ENCODE data around the gene PTPRN2. TPM values are rescaled to one million over a fixed set of nuclear protein-coding genes. Genes with fewer than 3 reads are reported as not detected.

PTPRN2 gene
- polyA plus RNA-seq, 3 donors from 2014 or later: 1.9 to 3.7 (median 2.2) TPM

DNA sequence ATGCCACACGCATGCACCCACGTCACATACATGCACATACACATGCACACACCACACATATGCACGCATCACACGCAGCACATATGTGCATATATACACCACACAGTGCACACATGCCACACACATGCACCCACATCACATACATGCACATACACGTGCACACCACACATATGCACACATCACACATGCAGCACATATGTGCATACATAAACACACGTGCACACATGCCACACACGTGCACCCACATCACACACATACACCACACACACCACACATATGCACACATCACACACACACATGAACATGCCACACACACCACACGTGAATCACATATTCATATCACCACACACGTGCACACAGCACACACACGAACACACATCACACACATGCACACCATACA lies 338.8 kb downstream of the PTPRN2 start:
- no peaks in the 10 kb centered on the region for H3K36me3 Mint-ChIP-seq
- no peak overlapping the region for H3K4me3 Mint-ChIP-seq
- no peak for DNase-seq
- H3K27me3 Mint-ChIP-seq (ENCODE audit: low read depth in 3 of 3): peaks cover 0 to 4% (median 2%) of the 10 kb centered on the region in 3 donors
- H3K4me1 Mint-ChIP-seq: no peaks in the 10 kb centered on the region
- no peak overlapping the region for H3K27ac Mint-ChIP-seq
- peaks cover 0 to 11% (median 1%) of the 10 kb centered on the region in 6 donors for H3K9me3 Mint-ChIP-seq

DNA sequence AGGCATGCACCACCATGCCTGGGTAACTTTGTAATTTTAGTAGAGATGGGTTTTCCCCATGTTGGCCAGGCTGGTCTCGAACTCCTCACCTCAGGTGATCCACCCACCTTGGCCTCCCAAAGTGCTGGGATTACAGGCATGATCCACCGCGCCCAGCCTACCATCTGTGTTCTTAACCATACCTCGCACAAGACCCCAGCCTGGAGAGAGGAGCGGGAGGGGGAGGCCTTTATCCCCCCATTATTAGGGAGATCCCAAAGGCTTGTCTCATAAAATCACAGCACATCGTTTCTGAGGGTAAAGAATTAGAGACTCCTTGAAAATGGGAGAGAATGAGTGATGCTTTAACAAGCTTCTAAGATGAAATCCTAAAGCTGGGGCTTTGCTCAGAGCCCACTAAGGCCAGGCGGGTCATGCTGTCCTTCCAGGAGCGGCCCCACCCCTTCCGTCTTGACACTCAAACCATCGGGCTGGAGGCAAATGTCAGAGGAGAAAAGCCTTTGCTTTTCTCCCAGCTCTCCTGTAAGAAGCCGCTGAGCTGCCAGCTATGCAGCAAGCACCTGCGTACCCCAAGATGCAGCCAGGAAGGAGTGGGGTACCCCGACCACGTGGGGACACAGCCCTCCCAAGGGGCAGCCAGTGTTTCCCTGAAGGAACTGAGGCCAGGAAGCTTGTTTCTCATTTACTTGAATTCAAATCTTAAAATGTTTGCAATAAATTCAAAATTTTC lies 339.7 kb downstream of the PTPRN2 start:
- Mint-ChIP-seq H3K36me3 (no peaks in the 10 kb centered on the region), H3K27me3 (ENCODE audit: low read depth in 3 of 3) (peaks cover 0 to 4% (median 2%) of the 10 kb centered on the region in 3 donors), H3K4me1 (no peaks in the 10 kb centered on the region), H3K9me3 (peaks cover 0 to 11% (median 1%) of the 10 kb centered on the region in 6 donors), H3K27ac (no peak overlapping the region), H3K4me3 (no peak overlapping the region)
- DNase-seq: no peak

DNA sequence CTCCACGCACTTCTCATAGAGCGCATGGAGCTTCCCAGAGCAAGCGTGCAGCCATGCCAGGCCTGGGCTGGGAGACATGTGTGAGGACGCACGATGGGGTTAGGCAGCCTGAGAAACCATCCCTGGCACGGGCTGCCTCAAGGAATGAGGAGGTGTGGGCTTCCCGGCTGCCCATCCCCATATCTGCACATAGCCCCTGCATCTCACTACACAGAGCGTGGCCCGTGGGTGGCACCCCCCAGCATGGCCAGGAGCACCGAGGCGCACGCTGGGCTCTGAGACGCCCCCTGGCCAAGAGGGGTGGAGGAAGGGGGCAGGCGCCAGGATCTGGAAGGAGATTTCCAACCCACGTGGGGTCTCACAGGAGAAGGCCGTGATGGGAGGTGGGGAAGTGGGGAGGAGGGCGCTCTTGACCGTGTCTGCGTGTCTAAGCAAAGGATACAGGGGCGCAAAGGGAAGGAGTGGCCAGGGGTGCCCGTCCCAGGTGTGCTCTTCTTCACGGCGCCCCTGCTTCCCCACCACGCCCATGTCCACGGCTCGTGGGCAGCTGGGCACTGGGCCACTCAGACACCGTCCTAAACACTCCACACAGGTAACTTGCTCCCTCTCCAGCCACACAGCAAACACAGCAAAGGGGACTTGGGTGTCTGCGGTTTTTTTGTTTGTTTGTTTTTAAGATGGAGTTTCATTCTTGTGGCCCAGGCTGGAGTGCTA lies 340.5 kb downstream of the PTPRN2 start:
- peaks cover 0 to 10% (median 2%) of the 10 kb centered on the region in 6 donors for H3K9me3 Mint-ChIP-seq
- no peak for DNase-seq
- no peak overlapping the region for H3K27ac Mint-ChIP-seq
- H3K27me3 Mint-ChIP-seq (ENCODE audit: low read depth in 3 of 3): peaks cover 0 to 3% (median 2%) of the 10 kb centered on the region in 3 donors
- H3K4me3 Mint-ChIP-seq: no peak overlapping the region
- no peaks in the 10 kb centered on the region for H3K36me3 Mint-ChIP-seq
- H3K4me1 Mint-ChIP-seq: no peaks in the 10 kb centered on the region

DNA sequence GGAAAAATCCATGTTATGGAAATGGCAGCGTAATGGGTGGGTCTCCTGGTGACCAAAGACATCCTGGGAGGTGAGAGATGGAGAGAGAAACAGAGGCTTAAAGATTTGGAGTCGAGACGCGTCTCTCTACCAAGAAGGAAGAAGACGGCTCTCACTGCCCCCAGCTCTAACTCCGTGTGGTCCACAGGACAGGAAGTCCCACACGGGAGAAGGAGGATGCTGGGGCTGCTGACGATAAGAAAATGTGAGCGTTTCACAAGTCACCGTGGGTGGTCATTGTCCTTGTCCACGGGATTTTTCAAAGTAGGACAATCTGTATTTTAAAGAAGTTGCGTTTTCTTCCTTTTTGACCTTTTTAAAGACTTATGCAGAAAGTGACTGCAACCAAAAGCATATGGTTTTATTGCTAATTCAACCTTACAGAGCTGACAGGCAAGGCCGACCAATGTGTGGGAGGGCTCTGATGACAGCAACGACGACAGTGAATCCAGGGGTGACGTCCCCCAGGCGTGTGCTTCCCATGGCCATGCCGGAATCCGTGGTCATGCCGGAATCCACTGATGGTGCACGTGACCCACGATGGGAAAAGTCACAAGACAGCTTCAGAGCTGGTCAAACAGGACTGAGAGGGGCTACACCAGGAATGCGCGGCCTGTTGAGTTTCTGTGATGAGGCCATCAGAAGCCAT lies 341.2 kb downstream of the PTPRN2 start:
- Mint-ChIP-seq H3K9me3 (peaks cover 0 to 11% (median 2%) of the 10 kb centered on the region in 6 donors), H3K27me3 (ENCODE audit: low read depth in 3 of 3) (peaks cover 0 to 3% (median 2%) of the 10 kb centered on the region in 3 donors), H3K4me1 (no peaks in the 10 kb centered on the region), H3K36me3 (no peaks in the 10 kb centered on the region), H3K4me3 (no peak overlapping the region), H3K27ac (no peak overlapping the region)
- no peak for DNase-seq

DNA sequence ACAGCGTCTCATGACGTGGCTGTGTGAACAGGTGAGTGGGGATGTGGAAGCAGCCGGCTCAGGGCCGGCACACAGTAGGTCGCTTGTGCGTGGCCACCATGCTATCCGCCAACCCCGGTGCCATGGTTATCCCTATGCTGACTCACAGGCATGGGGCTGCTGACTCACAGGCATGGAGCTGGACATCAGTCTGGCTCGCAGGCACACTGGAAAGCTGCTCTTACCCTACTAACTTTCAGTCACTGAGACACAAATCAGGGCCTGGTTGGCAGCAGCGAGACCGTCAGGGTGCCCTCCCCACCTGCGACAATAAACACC lies 341.9 kb downstream of the PTPRN2 start:
- Mint-ChIP-seq H3K27ac (no peak overlapping the region), H3K9me3 (peaks cover 0 to 9% (median 2%) of the 10 kb centered on the region in 6 donors), H3K36me3 (no peaks in the 10 kb centered on the region), H3K4me1 (no peaks in the 10 kb centered on the region), H3K4me3 (no peak overlapping the region), H3K27me3 (ENCODE audit: low read depth in 3 of 3) (peaks cover 0 to 3% (median 2%) of the 10 kb centered on the region in 3 donors)
- DNase-seq: no peak

DNA sequence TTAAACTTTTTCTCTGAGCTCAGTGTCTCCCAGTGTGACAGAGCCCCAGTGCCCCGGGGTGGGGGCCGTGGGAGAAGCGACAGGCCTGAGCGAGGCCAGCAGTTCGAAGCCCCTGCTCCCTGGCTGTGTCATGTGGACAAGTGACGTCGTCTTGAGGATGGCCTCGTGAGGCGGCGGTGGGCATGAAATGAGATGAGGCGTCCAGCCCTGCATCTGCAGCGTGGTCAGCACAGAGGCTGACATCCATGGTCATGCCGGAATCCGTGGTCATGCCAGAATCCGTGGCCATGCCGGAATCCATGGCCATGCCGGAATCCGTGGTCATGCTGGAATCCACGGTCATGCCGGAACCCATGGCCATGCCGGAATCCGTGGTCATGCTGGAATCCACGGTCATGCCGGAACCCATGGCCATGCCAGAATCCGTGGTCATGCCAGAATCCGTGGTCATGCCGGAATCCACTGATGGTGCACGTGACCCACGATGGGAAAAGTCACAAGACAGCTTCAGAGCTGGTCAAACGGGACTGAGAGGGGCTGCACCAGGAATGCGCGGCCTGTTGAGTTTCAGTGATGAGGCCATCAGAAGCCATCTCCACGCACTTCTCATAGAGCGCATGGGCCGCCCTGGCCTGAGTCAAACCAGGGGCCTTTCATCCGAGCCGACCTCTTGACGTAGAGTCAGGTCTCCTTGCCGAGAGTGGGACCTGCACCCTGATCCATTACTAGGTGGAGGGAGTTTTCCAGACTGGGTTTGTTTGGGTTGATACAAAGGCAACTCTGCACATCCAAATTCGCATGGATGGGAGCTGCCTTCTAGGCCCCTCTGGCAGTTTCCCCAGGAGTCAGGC lies 342.5 kb downstream of the PTPRN2 start:
- H3K4me3 Mint-ChIP-seq: no peak overlapping the region
- no peak overlapping the region for H3K27ac Mint-ChIP-seq
- H3K36me3 Mint-ChIP-seq: no peaks in the 10 kb centered on the region

DNA sequence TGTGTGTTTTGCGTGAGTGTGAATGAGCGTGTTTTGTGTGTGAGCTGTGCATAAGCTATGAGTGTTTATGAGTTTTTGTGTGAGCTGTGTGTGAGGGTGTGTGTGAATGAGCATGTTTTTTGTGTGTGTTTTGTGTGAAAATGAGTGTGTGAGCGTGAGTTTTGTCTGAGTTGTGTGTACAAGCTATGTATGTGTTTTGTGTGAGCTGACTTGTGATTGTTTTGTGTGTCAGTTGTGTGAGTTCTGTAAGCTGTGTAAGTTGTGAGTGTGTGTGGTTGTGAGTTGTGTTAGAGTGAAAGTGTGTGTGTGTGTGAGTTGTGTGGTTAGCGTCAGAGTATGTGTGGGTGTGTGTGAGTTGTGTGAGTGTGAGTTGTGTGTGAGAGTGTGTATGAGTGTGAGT lies 343.2 kb downstream of the PTPRN2 start:
- H3K4me3 Mint-ChIP-seq: no peak overlapping the region
- no peak for DNase-seq
- no peak overlapping the region for H3K27ac Mint-ChIP-seq
- peaks cover 0 to 9% (median 2%) of the 10 kb centered on the region in 6 donors for H3K9me3 Mint-ChIP-seq
- no peaks in the 10 kb centered on the region for H3K36me3 Mint-ChIP-seq
- peaks cover 2 to 4% (median 3%) of the 10 kb centered on the region in 3 donors for H3K27me3 Mint-ChIP-seq (ENCODE audit: low read depth in 3 of 3)
- H3K4me1 Mint-ChIP-seq: no peaks in the 10 kb centered on the region

More for the DNA sequence above, 342.5 kb downstream of the PTPRN2 start:
- peaks cover 0 to 4% (median 3%) of the 10 kb centered on the region in 3 donors for H3K27me3 Mint-ChIP-seq (ENCODE audit: low read depth in 3 of 3)
- H3K9me3 Mint-ChIP-seq: peaks cover 0 to 9% (median 2%) of the 10 kb centered on the region in 6 donors
- H3K4me1 Mint-ChIP-seq: no peaks in the 10 kb centered on the region
- DNase-seq: no peak

DNA sequence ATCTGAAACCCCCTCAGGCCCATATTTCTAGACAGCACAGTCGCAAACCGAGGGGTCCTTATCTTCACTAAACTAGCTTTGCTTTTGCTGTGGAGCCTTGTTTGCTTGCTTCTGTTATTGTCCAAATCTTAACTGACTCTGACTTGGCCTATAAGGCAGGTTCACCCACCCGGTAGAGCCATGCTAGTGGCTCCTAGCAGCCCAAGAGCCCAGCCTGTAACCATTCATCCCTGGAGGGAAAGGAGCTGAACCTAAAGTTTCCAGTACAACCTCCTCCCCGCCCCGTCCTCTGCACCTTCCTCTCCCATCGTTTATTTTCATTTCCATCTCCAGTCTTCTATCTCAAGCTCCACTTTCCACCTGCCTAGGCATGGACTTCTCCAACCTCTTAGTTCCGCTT lies 345.7 kb downstream of the PTPRN2 start:
- DNase-seq: no peak

DNA sequence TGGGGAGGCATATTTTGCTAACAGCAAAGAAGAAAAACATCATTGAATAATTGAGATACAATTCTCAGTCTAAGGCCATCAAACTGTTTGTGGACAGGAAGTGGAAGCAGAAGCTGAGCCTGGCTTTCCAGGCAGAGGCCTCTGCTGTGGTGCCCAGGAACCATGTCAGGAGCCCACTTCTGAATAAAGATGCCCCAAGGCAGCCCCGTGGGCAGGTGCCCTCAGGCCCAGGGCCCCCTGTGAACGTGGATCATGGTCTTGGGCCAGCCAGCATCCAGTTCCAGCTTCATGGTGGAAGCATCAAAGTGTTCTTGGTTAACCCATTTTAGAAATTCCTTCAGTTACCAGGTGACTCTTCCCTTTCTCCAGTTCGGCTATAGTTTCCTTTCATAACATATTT lies 346.8 kb downstream of the PTPRN2 start:
- H3K36me3 Mint-ChIP-seq: no peaks in the 10 kb centered on the region
- H3K9me3 Mint-ChIP-seq: peaks cover 0 to 2% (median 0%) of the 10 kb centered on the region in 6 donors
- peaks cover 0 to 6% (median 1%) of the 10 kb centered on the region in 3 donors for H3K27me3 Mint-ChIP-seq (ENCODE audit: low read depth in 3 of 3)
- no peak for DNase-seq
- H3K4me3 Mint-ChIP-seq: no peak overlapping the region
- no peaks in the 10 kb centered on the region for H3K4me1 Mint-ChIP-seq
- H3K27ac Mint-ChIP-seq: no peak overlapping the region

More for the DNA sequence above, 345.7 kb downstream of the PTPRN2 start:
- no peaks in the 10 kb centered on the region for H3K36me3 Mint-ChIP-seq
- H3K4me1 Mint-ChIP-seq: no peaks in the 10 kb centered on the region
- peaks cover 3 to 6% (median 4%) of the 10 kb centered on the region in 3 donors for H3K27me3 Mint-ChIP-seq (ENCODE audit: low read depth in 3 of 3)
- no peak overlapping the region for H3K27ac Mint-ChIP-seq
- H3K9me3 Mint-ChIP-seq: peaks cover 0 to 5% (median 2%) of the 10 kb centered on the region in 6 donors
- no peak overlapping the region for H3K4me3 Mint-ChIP-seq

DNA sequence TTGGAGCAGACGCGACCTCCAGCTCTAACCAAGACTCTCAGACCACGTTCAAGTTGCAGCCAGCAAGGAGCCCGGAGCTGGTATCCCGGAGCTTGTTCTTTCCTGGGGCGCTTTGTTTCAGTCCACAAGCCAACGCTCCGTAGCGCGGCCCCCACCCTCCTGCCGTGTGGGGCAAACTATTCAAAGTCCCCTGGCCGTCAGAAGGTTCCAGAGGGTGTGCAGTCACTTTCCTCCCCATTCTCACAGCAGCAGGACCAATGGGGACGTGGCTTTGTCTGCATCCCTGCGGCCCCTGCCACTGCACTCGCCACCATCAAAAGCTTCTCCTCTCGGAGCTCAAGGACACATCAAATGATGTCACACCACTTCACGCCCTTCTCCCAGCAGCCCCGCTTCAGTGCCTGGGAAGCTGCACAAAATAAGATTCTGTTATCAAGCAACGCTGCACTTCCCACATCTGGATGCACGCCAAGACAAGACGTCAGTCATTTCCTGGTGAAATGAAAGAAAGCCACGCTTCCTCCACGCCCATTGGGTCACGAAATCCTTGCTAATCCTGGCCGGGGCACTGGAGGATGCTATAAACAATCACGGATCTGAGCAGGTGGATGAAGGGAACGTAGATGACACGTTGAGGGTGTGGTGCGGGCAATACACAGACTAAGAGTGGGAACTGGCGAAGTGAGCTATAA lies 348.2 kb downstream of the PTPRN2 start:
- no peak for DNase-seq
- no peaks in the 10 kb centered on the region for H3K36me3 Mint-ChIP-seq
- no peaks in the 10 kb centered on the region for H3K4me1 Mint-ChIP-seq

DNA sequence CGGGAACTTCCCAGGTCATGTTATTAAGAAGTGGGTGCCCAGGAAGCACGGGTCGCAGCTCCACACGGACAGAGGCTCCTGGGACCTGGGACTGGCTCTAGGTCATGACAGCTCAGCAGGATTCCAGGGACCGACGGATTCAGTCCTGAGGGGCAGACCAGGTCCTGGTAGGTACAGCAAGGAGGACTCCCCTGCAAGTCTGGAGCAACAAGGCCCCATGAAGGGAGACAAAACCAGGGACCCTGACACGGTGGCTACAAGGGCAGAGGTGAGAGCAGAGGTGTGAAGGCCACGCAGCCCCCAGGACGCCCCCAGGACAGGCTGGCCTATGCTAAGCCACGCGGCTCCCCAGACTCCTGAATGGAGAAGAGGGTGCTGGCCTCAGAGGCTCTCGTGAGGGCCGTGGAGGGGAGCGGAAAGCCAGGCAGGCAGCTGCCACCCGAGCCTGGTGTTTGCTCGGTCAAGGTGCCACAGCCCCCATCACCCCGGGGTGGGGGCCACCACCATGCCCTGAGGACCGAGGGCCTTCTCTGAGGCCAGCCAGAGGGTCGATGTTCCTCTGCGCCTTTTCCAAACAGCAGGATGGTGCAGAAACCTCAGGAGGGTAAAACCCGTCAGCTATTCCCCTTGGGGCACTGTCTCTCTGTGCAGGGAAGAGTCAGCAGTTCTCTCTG lies 348.9 kb downstream of the PTPRN2 start:
- H3K27me3 Mint-ChIP-seq (ENCODE audit: low read depth in 3 of 3): peaks cover 1 to 6% (median 2%) of the 10 kb centered on the region in 3 donors
- H3K4me1 Mint-ChIP-seq: no peaks in the 10 kb centered on the region
- H3K9me3 Mint-ChIP-seq: peaks cover 0 to 7% (median 0%) of the 10 kb centered on the region in 6 donors
- no peak for DNase-seq
- H3K27ac Mint-ChIP-seq: no peak overlapping the region
- no peak overlapping the region for H3K4me3 Mint-ChIP-seq
- no peaks in the 10 kb centered on the region for H3K36me3 Mint-ChIP-seq

More for the DNA sequence above, 348.2 kb downstream of the PTPRN2 start:
- H3K9me3 Mint-ChIP-seq: peaks cover 0 to 3% (median 0%) of the 10 kb centered on the region in 6 donors
- no peak overlapping the region for H3K4me3 Mint-ChIP-seq
- peaks cover 1 to 6% (median 2%) of the 10 kb centered on the region in 3 donors for H3K27me3 Mint-ChIP-seq (ENCODE audit: low read depth in 3 of 3)
- H3K27ac Mint-ChIP-seq: no peak overlapping the region

DNA sequence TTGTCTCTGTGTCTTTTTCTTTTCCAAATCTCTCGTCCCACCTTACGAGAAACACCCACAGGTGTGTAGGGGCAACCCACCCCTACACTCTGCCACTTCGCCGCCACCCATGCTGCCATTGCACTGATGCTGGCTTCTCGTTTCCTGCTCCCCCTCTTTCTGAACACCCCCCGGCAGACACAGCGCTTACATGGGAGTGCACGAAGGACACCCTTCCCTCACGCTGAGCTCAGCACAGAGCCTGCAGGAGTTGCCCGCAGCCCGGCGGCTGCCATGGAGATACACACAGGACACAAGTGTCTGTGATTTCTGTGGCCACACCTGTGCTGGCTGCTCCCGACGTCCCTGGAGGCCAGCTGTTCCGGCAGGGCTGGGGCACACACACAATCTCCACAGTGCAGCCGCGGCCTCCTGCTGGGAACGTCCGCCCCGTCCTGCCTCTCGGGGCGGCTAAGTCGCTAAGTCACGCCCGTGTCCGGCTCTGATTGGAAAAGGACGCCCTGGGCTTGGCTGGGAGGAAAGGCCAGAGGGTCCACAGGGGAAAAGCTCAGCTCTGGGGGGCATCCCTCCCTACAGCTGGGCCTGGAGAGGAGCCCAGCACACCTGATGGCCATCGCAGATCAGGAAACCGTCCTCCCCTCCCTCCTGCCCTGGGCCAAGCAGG lies 349.8 kb downstream of the PTPRN2 start:
- peaks cover 2 to 6% (median 2%) of the 10 kb centered on the region in 3 donors for H3K27me3 Mint-ChIP-seq (ENCODE audit: low read depth in 3 of 3)
- DNase-seq: no peak
- no peak overlapping the region for H3K27ac Mint-ChIP-seq
- H3K9me3 Mint-ChIP-seq: peaks cover 0 to 7% (median 0%) of the 10 kb centered on the region in 6 donors
- H3K4me1 Mint-ChIP-seq: no peaks in the 10 kb centered on the region
- H3K36me3 Mint-ChIP-seq: no peaks in the 10 kb centered on the region
- no peak overlapping the region for H3K4me3 Mint-ChIP-seq
